ENCODE results near the gene REN.

The REN gene

DNA sequence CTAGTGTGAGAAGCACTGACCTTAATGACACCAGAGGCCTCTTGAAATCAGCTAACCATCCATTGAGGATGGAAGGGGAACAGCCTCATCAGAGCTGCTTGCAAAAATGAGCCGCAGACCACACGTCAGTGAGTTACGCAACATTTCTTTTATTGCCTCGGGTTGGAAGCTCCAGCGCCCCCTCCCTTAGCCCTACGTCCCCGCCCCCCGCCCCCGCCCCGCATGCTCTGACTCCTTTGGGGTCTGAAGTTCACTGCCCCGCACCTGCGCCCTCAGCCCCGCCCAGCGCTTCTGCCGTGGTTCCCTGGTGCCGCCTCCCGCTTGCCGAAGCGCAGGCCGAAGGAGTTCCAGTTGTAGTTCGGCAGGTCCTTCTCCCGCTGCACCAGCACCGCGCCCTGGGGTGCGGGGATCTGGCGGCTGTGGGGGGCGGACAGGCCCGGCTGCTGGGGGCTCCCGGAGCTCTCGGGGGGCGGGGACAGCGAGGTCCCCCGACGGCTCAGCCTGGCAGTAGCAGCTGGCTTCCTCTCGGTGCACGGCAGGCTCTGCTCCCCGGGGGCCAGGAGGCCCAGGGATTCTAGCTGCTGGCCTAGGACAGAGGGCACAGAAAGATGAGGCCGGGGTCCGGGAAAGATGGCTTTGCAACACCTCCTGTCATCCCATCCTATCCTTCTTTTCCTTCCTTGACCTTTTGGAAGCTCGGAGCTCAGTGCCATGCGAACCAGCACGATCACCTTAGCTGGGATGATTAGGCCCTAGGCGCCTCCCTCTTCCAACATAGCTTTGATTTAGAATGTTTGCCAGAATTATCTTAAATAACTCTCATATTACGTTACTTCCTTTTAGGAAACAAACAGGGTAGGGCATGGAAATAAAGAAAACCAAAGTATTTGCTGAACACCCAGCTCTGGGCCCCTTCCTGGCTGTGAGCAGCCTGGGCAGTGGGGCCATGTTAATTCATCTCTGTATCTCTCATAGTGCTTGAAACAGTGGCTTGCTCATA, 24.4 kb upstream of the REN start:
- peak; percentile 34 for DNase-seq (ENCODE audit: low spot score)

DNA sequence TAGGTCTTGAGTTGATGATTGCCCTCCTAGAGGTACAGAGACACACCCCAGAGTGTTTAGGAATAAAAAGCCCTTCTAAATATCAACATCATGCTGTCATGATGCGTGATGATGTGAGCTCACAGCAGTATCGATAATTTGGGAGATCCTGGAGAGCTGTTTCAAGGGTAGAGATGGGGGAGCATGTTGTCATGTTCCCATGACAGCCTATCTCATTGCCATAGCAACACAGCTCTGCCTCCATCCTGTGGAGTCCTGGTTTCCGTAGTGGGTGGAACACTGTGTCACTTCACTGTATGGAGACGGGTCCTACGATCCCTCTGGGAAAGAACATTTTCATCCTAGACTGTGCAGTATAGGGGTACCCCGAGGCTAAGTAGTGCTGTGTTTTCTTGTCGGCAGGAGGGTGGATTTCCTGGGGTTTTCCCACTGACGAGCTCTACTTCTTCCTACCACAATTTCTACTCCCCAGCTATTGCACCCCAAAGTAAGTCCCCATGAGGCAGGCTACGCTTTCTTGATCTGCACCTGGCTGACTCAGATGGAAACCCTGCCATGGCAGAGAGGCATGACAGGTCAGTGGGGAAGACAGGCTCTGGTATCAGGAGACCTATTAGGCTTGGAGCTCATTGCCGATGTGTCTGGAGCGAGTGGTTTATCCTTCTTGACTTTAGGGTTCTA, 23.0 kb upstream of the REN start:
- no peak for DNase-seq (ENCODE audit: low spot score)

- DNase-seq (ENCODE audit: low spot score): no peak
Observed at GRCh38 chr1:204186597-204186996, 20.5 kb upstream of the REN start.

- DNase-seq (ENCODE audit: low spot score): no peak
Observed at GRCh38 chr1:204181116-204181515, 15.0 kb upstream of the REN start.

GRCh38 chr1:204180133-204180532, 14.0 kb upstream of the REN start:
- no peak for DNase-seq (ENCODE audit: low spot score)

- DNase-seq (ENCODE audit: low spot score): no peak
Observed at GRCh38 chr1:204178487-204179281, 12.5 kb upstream of the REN start.

- no peak for DNase-seq (ENCODE audit: low spot score)
Observed at GRCh38 chr1:204177133-204177532, 11.0 kb upstream of the REN start.

DNA sequence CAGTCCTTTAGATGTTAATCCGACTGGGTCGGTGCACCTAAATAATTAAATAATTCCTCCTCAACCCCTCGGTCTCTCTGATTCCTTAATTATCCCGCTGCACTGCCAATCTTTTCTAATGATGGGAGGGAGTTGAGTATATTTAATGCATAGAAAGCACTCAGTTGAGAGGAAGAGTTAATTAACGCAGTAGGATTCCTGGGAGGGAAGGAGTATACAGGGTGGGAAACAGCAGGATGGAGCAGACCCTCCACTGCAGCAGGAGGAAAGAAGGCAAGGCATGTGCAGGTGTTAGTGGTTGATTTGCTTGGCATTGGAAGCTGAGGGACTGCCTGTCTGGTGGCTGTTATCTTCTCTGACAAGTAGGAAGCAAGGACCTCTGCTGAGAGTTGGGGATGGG, 9.9 kb upstream of the REN start:
- no peak for DNase-seq (ENCODE audit: low spot score)

GRCh38 chr1:204174958-204175357, 8.8 kb upstream of the REN start:
- DNase-seq (ENCODE audit: low spot score): no peak

DNA sequence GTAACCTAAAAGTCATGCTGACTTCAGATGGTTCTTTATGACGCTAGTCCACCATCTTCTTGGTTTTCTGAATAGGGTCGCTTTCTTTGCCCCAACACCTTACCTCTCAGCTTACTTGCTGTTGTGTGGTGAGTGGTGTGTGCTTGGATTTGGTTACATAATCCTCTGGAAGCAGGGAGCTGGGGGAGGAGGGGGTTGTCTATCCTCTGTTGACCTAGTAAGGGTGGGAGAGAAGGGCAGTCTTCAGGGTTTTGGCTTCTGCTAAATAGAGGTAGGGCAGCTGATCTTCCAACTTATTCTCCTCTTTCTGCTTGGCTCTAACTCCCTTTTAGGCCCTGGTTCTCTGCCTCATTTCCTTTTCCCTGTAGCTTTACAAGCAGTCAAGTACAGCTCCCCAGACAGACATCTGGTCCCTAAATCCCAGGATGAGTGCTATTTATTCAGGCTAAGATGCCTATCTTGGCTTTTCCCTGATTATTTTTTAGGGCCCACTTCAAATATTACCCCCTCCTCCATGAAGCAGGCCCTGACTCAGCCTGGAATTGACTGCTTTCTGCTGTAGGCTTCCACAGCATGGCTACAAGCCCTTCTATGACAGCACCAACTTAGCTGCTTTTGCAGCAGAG, 6.4 kb upstream of the REN start:
- DNase-seq (ENCODE audit: low spot score): no peak

DNA sequence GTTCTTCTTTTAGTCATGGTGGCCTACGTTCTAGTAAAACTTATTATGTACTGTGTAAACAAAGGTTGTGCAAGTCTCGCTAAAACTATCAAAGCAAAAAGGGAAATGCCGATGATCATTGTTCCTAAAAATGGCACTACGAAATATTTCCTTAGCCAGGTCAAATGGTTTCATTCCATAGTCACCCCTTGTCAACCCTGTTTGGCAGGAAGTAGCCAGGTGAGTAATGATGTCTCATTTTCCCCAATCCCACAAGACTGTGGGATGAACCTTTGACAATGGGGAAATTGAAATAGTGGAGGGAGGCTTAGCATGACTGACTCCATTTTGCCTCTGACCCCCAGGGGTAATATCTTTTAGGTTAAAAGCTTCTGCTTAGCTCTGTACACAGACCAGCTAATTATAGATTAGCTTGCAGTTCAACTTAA, 5.6 kb upstream of the REN start:
- peak; percentile 82 for DNase-seq (ENCODE audit: low spot score)

GRCh38 chr1:204170494-204171155, 4.5 kb upstream of the REN start:
- DNase-seq (ENCODE audit: low spot score): no peak

DNA sequence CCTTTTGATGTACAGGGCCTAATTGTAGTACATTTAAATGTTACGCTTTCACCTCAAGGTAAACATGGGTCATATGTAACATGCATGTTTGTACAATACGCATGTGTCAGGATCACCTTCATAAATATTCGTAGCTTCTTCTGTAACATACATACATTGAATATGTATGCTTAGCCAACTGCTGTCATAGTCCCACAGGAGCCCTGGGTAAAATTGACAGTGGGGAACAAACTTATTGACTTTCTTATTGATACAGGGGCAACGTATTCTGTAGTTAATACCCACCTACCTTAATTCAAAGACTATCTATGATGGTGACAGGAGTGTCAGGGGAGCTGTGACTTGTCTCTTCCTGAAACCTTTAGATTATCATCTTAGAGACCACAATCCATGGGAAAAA, 3.7 kb upstream of the REN start:
- DNase-seq (ENCODE audit: low spot score): no peak

GRCh38 chr1:204167730-204168129, 1.6 kb upstream of the REN start:
- DNase-seq (ENCODE audit: low spot score): no peak

GRCh38 chr1:204162494-204163074, 3.6 kb downstream of the REN start:
- peak; percentile 83 for DNase-seq (ENCODE audit: low spot score)

GRCh38 chr1:204161609-204162493, 4.3 kb downstream of the REN start:
- no peak for DNase-seq (ENCODE audit: low spot score)

DNA sequence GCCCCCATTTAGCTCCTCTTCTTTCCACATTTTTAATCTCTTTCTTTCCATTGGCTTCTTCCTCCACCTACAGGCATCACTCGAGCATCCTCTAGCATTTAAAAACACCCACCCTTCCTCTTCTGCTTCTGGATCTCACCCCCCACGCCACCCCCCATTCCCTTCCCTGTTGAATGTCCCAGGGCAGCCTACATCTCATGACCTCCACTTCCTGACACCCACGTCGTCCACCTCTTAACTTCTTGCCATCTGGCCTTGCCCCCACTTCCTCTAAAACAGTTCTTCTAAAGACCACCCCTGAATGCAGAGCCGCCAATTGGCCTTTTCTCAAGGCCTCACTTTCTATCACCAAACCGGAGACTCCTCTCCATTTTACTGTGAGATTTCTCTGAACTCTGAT, 8.2 kb downstream of the REN start:
- no peak for DNase-seq (ENCODE audit: low spot score)

- no peak for DNase-seq (ENCODE audit: low spot score)
Observed at GRCh38 chr1:204155881-204156280, 10.3 kb downstream of the REN start.

DNA sequence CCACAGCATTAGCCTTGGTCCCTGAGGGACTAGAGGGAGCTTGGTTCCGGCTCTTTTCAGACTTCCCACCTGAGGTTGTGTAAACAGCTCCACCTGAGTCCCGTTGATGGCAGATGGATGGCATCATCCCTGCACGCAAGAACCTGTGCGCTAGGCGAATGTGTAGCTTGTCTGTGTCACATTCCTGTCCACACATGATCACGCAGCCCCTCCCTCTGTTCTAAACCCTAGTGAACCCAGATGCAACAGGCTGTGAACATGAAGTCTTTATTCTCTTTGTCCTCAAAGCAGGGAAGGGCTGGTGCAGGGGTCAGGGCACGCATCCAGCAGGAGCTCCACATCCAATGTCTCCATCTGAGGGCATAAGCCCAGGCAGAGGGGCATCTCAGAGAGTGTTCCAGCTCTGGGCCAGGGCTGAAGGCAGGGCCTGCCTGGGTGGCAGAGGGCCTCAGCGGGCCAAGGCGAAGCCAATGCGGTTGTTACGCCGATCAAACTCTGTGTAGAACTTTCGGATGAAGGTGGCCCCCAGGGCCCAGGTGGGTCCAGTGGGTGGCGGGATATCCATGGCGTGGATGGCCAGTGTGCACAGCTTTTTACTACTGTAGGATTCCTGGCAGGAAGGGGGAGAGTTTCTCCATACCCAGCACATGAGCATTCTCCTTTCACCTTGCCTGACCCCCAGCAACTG, 11.4 kb downstream of the REN start:
- no peak for DNase-seq (ENCODE audit: low spot score)
